GM19463 (cell line): ENCODE results near the gene CCDC61.

Experiments used
- ATAC-seq: cut with Tn5 transposase; IDR thresholded peaks from one replicate; pipeline ENCODE4 v1.9.1; 2021; ENCODE audit warnings: mild to moderate bottlenecking, moderate library complexity; ENCODE audit not compliant: unreplicated experiment

Gene CCDC61

DNA sequence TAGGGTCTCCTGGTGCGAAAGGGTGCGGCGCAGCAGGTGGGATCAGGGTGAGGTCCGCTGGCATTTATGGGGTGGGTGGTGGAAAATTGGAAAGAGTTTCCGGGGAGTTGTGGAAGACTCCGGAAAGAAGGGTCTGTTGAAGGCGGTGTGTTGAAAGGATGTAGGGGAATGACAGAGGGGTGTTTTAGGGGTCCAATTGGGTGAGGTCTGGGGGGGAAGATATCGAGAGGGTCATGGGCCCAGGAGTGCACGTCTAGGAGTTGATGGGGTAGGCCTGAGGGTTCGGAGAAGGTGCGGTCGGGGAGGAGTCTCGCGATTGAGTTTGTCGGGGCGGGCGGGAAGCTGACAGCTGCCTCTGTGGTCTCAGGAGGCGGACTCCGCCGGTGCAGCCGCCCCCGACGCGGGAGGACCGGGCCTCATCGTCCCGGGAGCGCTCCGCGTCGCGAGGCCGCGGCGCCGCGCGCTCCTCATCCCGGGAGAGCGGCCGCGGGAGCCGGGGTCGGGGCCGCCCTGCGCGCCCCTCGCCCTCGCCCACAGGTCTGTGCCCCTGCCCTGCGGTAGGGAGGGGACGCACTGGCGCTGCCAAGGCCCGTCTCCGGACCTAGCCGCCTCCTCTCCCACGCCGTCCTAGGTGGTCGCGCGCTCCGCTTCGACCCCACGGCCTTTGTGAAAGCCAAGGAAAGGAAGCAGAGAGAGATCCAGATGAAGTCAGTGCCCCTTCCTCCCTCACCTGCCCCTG lies 20.6 kb downstream of the CCDC61 start:
- peak; percentile 27 for ATAC-seq

GRCh38 chr19:46016426-46017094 lies 21.3 kb downstream of the CCDC61 start:
- peak; percentile 65 for ATAC-seq

DNA sequence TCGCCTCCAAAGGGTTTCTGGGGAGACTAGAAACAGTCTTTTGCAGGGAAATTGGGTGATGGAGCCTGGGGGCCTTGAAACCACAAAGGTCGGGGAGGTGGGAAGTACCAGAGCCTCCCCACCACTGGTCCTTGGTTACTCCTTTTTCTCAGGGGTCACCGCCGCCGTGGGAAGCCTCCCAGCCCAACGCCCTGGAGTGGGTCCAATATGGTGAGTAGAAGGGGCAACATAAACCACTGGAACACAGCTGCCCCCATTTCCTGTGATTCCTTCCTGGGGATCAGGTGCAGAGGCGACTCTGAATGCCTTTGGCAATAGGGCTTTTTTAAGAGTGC lies 21.8 kb downstream of the CCDC61 start:
- no peak for ATAC-seq

DNA sequence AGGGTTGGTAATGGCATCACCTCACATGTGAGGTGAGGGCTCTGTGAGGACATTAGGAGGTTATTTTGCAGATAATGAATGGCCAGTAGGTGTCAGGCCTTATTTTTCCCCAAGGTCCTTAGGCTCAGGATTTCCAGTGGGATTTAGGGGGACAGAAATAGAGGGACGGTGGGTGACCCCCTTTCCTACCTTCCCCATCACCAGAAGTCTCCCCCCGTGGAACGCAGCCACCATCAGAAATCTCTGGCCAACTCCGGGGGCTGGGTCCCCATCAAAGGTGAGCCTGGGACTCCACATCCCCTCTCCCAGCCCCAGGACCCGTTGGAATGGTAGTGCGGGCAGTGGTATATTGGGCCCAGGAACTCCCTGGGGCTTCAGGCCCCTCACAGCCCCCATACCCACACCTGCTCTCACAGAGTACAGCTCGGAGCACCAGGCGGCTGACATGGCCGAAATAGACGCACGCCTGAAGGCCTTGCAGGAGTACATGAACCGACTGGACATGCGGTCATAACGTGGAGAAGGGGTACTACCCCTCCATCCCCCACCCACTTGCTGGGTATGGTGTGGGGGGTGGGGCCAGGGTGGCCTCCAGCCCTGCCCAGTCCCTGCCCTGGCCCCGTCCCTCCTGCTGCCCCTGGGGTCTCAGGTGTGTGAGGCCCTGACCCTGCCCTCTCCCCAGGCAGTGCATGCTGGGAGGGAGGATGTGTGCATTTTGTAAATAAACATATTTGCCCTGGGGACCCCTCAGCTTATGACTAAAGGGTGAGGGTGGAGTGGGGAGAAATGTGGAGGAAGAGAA lies 22.8 kb downstream of the CCDC61 start:
- no peak for ATAC-seq

- ATAC-seq: no peak
Measured at GRCh38 chr19:46018729-46019251, 23.5 kb downstream of the CCDC61 start.

DNA sequence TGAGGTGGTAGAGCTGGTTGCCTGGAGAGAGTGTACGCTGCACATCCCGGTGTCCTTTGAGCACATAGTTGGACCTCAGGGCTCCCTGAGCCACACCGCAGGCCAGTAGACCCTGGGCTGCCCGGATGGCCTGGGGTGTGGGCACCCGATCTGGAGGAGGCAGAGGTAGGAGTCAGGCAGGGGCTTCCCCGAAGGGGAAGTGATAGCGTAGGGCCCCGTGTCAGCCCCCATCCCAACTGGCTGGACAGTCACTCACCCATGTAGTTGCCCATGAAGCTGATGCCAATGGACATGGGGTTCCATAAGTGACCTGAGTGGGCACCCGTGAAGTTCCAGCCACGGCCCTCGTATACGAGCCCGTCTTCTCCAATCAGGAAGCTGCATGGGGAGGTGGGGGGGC lies 24.0 kb downstream of the CCDC61 start:
- no peak for ATAC-seq

DNA sequence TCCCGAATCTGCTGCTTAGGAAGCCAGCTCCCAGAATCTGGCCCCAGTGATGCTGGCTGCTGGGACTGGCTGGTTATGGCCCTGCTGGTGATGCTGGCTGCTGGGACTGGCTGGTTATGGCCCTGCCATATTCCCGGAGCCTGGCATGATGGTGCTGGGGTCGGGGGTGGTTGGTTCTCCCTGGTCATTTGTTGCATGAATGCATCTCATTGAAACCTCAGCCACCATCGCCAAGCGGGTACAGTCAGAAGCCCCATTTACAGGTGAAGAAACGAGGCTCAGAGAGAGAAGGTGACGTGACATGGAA lies 25.5 kb downstream of the CCDC61 start:
- no peak for ATAC-seq

DNA sequence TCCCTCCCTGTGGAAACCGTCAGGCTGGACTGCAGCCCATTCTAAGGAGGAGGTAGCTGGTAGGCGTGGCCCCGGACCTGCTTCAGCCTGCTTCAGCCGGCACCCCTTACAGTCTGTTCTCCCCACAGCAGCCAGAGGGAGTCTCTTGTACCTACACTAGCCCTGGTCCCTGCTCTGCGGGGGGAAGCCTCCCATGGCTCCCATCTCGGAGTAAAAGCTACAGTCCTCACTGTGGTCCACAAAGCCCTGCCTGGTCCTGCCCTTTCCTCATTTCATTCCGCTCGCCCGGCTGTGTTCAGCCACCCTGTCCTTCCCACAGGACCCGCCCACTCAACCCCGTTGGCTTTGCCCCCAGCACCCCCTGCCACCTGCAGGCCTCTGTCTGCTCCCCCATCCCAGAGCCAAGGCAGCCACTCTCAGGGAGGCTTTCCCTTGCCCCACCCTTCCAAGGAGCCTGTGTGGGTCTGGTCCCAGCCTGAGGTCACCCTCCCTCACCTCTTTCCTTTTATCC lies 26.3 kb downstream of the CCDC61 start:
- no peak for ATAC-seq

DNA sequence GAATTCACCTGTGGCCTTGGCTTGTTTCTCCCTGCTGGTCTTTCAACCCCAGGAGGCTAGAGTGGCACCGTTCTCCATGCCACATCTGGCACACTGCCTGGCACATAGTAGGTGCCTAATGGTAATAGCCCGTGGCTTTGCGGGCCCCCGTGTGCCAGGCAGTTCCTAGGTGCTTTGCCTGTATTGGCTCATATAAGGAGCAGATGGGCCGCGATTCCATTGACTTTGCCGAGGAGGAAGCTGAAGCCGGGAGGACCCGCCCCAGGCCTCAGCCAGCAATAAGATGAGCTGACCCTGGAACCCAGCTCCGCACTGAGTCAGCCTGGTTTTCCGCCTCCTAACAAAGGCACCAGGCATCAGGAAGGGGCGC lies 26.8 kb downstream of the CCDC61 start:
- ATAC-seq: no peak

GRCh38 chr19:46022431-46023310 lies 27.4 kb downstream of the CCDC61 start, which contains the start of gene PGLYRP1:
Gene PGLYRP1 (minus strand): TSS chr19:46023053. CDS start chr19:46023021, 32 bp downstream.
- no peak for ATAC-seq

DNA sequence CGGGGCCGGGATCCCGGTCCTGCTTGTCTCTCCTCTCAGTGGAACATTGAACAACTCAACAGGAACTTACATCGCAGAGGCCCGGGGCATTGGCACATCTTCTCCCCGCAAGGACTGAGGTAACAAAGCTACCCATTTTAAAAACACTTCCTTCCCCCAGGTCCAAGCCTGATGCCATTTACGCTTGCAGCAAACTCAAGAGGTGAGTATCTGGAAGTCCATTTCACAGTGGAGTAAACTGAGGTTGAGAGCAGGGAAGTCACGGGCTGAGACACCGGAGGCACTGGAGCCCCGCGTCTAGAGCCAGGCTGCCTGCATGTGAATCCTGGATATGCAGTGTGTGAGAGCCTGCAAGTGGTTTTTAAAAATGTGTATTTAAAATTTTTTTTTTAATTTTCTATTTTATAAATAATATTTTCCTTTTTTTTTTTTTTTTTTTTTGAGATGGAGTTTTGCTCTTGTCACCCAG lies 28.1 kb downstream of the CCDC61 start:
- ATAC-seq: no peak

DNA sequence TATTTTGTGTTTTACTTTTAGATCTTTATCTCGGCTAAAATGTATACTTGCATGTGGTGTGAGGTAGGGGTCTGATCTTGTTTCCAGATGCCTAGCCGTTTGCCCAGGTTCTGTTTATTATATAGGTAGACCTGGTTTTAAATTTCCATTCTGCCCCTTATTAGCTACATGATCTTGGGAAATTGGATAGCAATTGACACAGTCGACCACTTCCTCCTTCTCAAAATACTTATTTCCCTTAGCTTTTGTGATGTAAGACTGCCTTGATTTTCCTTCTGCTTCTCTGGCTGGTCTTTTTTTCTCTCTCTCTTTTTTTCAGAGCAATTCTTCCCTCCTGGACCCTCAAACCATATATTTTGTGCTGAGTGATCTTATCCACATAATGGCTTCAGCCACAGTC lies 30.6 kb downstream of the CCDC61 start:
- no peak for ATAC-seq

DNA sequence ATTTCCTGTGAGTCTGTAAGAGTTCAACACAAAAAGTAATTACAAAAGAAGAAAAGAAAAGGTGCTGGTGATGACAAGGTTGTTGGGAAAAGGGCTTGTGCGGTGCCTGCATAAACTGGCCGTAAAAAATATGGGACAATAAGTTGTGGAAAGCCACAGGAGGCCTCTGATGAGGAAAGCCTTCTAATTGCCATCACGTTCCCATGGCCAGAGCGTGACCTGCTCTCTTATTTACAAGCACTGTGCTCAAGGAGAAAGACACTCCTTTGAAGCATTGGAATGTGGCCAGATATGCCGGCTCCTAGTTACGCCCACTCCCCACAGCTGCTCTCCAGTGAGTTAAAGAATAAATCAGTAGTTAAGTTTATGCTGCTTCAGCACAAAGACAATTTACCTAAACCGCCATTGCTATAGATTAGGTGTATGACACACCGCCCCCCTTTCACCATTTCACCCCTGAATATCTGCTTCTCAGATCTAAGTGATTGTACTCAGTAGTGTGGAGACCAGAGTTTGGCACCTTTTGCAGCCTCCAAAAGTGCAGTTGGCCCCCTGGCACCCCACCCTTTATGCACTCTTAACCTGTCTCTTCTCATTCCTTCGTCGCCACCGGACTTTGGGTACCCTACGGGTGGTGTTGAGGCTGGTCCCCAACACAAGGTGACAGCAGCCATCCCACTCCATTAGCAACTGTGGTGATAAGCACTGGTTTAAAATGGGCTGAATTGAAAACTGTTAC lies 35.7 kb downstream of the CCDC61 start:
- no peak for ATAC-seq

GRCh38 chr19:46031781-46032596 lies 36.7 kb downstream of the CCDC61 start:
- no peak for ATAC-seq

DNA sequence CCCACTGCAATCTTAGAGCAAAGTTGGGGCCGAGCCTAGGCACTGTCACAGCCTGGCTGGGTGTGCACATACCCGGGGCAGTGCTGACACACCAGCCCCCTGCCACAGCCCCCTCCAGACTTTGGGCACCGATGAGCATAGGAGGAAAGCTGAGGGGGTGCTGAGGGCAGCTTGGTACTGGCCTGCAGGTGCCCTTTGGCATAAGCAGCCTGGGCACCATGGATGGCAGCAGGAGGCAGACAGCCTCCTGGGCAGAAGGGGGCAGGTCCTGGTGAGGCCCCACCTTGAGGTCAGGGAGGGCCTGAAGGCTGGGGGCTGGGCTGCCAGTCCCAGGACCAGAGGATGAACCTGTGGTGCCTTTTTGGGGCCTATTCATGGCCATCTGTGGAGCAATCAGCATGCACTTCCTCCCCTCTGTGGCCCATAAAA lies 37.3 kb downstream of the CCDC61 start:
- ATAC-seq: no peak

GRCh38 chr19:46033401-46033800 lies 38.1 kb downstream of the CCDC61 start:
- ATAC-seq: no peak

DNA sequence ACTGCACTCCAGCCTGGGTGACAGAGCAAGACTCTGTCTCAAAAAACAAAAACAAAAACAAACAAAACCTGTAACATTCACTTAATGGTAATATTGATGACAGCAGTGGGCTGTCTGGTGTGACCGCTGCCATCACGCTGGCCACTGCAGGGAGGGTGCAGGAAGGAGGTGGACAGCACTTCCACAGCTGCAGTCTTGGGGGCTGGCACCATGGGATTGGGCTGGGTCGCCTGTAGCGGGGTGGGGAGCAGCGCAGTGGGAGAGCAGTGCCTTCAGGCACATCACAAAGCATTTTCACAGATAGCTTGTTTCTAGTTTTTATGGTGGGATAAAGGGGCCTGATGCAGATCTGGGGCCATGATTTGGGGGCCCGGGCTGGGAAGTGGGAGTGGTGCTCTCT lies 40.3 kb downstream of the CCDC61 start:
- ATAC-seq: no peak

GRCh38 chr19:46035986-46036743 lies 40.9 kb downstream of the CCDC61 start:
- ATAC-seq: no peak
